Spleen (tissue), 11 donors: ENCODE data around the gene PAFAH2. TPM values are rescaled to one million over a fixed set of nuclear protein-coding genes. Genes with fewer than 3 reads are reported as not detected.

Source experiments
- DNase-seq: peaks from one replicate; pipeline ENCODE4 v3.0.0-alpha.2; 2020
- H3K27ac ChIP-seq, 8 donors: fragments of 200-600 bp; sonication (generic) in 7 of 8; 1 replicate in 4 of 8; 2 replicates in 4 of 8; pipeline versions ENCODE4 v1.5.0 to v1.8.0; 2016 to 2021; ENCODE audit warnings: inconsistent platforms in 4 of 8, mild to moderate bottlenecking in 4 of 8, moderate library complexity in 1 of 8
- H3K27me3 ChIP-seq, 7 donors: fragments of 200-600 bp; sonication (generic) in 6 of 7; replicated peaks in 1 of 7; 1 replicate in 4 of 7; 2 replicates in 3 of 7; pipeline versions ENCODE4 v1.5.0 to v1.8.0; 2016 to 2021; ENCODE audit warnings: inconsistent platforms in 3 of 7, mild to moderate bottlenecking in 1 of 7
- H3K36me3 ChIP-seq, 6 donors: fragments of 200-600 bp; sonication (generic) in 5 of 6; 1 replicate in 4 of 6; 2 replicates in 2 of 6; pipeline versions ENCODE4 v1.5.0 to v1.8.0; 2016 to 2021; ENCODE audit warnings: inconsistent platforms in 2 of 6
- H3K4me1 ChIP-seq, 6 donors: fragments of 200-600 bp; sonication (generic) in 5 of 6; 1 replicate in 3 of 6; 2 replicates in 3 of 6; pipeline versions ENCODE4 v1.5.0 to v1.8.0; 2016 to 2021; ENCODE audit warnings: inconsistent platforms in 3 of 6
- H3K4me3 ChIP-seq, 8 donors: fragments of 200-600 bp; sonication (generic) in 7 of 8; 1 replicate in 4 of 8; 2 replicates in 4 of 8; pipeline versions ENCODE4 v1.5.0 to v1.8.0; 2016 to 2021; ENCODE audit warnings: inconsistent platforms in 4 of 8, mild to moderate bottlenecking in 4 of 8, moderate library complexity in 2 of 8
- H3K9me3 ChIP-seq, 8 donors: fragments of 200-600 bp; sonication (generic) in 7 of 8; 1 replicate in 4 of 8; 2 replicates in 4 of 8; pipeline versions ENCODE4 v1.5.0 to v1.8.0; 2016 to 2021; ENCODE audit warnings: inconsistent platforms in 4 of 8
- POLR2A ChIP-seq, 3 donors: fragments of 450-650 bp; IDR thresholded peaks; one replicate each; pipeline ENCODE4 v1.5.1; 2017; ENCODE audit warnings: antibody characterized with exemption in 3 of 3, mild to moderate bottlenecking in 1 of 3
- POLR2AphosphoS5 ChIP-seq, 3 donors: sonication (generic); formaldehyde crosslinking; IDR thresholded peaks; one replicate each; pipeline ENCODE4 v1.5.1; 2017; ENCODE audit warnings: antibody characterized with exemption in 3 of 3
- WGBS, 5 donors: extraction: QIAGEN DNeasy Blood & Tissue Kit in 3 of 5; methylation state at CpG; one replicate each; pipeline versions ENCODE4 v1.1.5 to v1.1.7; 2013 to 2018; 5-methylcytosine and 5-hydroxymethylcytosine counted together
- intact Hi-C: fragments of 100-400 bp; cut with DNase I; formaldehyde crosslinking; loops from one replicate; pipeline ENCODE4 v1.15.0; 2023; ENCODE audit warnings: low total_unique reads
- polyA plus RNA-seq, 3 donors: library from polyadenylated mRNA; stranded (reverse); fragments of 200-250 nt; gene quantifications; one replicate each; pipeline ENCODE4 v1.2.1, GENCODE V29; 2013
- total RNA-seq, 7 donors: library from RNA; depleted of rRNA in 3 of 7; stranded (reverse); fragments of >200 nt in 3 of 7; fragmentation: NEBNext Ultra II Directional in 4 of 7; extraction: Animal tissue kit (Norgen Biotek cat#: 25700) in 4 of 7; gene quantifications; one replicate each; pipeline versions ENCODE4 v1.1.0 to v1.2.1, GENCODE V29; 2016 to 2021
- TF ChIP-seq, protein P1 (sequence below), 11 experiments: fragments of 200-600 bp in 7 of 11; fragments of 450-650 bp in 4 of 11; sonication (generic) in 4 of 11; IDR thresholded peaks in 8 of 11; conservative IDR thresholded peaks in 3 of 11; 1 replicate in 7 of 11; 2 replicates in 4 of 11; pipeline versions ENCODE4 v1.4.0 to v1.8.0; 2016 to 2021; ENCODE audit warnings: antibody characterized with exemption in 11 of 11, inconsistent platforms in 4 of 11, mild to moderate bottlenecking in 1 of 11
- donor health status: healthy with polysubstance abuse.
- donor health status: DM: no; HTN: no; CAD: no; lungs with moderate emphysema.
- donor health status: DM: no; HTN: no; CAD: no.
- donor health status: Bipolar disorder and iron deficiency.
- donor health status: healthy.
- donor health status: DM: no; HTN: no; CAD: no.
- donor health status: DM: yes; HTN: yes; CAD: no.

PAFAH2 gene
- total and polyA plus RNA-seq, 10 donors, result 3.9 to 19.7 (median 13.6) TPM

- Histone ChIP-seq H3K27ac (peak overlapping the region; percentile 80 to 92 (median 86)), H3K4me1 (peaks cover 6 to 22% (median 15%) of the 10 kb centered on the region in 6 donors), H3K27me3 (peaks cover 0 to 28% (median 0%) of the 10 kb centered on the region in 7 donors), H3K4me3 (peak overlapping the region; percentile 69 to 97 (median 84)), H3K9me3 (no peaks in the 10 kb centered on the region), H3K36me3 (no peaks in the 10 kb centered on the region)
- 0 to 1% (median 0%) methylated on average over 8 to 60 of the region's 60 CpGs for WGBS, 5 donors
- DNase-seq, result peak; percentile 99
- TF ChIP-seq, protein P1, sequence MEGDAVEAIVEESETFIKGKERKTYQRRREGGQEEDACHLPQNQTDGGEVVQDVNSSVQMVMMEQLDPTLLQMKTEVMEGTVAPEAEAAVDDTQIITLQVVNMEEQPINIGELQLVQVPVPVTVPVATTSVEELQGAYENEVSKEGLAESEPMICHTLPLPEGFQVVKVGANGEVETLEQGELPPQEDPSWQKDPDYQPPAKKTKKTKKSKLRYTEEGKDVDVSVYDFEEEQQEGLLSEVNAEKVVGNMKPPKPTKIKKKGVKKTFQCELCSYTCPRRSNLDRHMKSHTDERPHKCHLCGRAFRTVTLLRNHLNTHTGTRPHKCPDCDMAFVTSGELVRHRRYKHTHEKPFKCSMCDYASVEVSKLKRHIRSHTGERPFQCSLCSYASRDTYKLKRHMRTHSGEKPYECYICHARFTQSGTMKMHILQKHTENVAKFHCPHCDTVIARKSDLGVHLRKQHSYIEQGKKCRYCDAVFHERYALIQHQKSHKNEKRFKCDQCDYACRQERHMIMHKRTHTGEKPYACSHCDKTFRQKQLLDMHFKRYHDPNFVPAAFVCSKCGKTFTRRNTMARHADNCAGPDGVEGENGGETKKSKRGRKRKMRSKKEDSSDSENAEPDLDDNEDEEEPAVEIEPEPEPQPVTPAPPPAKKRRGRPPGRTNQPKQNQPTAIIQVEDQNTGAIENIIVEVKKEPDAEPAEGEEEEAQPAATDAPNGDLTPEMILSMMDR (IDR thresholded peaks at IDR 0.05 in 8 of 11, conservative IDR thresholded peaks at IDR 0.05 in 3 of 11), result no peak
- TF ChIP-seq POLR2AphosphoS5 (IDR thresholded peaks at IDR 0.05) (peak; percentile 86 to 94 (median 89)), POLR2A (IDR thresholded peaks at IDR 0.05) (peak in 2 of 3 donors; percentile 58 to 74)
- intact Hi-C loops, result loop anchor here (10.0 kb wide), 1 partner anchor 109 kb away; no protein-coding TSS in a partner anchor
Observed at GRCh38 chr1:26035203-26035958, 37.5 kb upstream of the PAFAH2 start.

- H3K27me3 ChIP-seq, result peaks cover 0 to 28% (median 0%) of the 10 kb centered on the region in 7 donors
- WGBS, 5 donors, result 21 to 25% (median 22%) methylated on average over 12 to 15 of the region's 15 CpGs
- no peak for DNase-seq
- H3K4me3 ChIP-seq, result peak overlapping the region; percentile 69 to 97 (median 84)
- H3K36me3 ChIP-seq, result no peaks in the 10 kb centered on the region
- H3K4me1 ChIP-seq, result peaks cover 6 to 22% (median 15%) of the 10 kb centered on the region in 6 donors
- TF ChIP-seq, protein P1 (IDR thresholded peaks at IDR 0.05 in 8 of 11, conservative IDR thresholded peaks at IDR 0.05 in 3 of 11), result no peak
- TF ChIP-seq POLR2A (IDR thresholded peaks at IDR 0.05), result no peak
- no peak for TF ChIP-seq POLR2AphosphoS5 (IDR thresholded peaks at IDR 0.05)
- peak overlapping the region in 6 of 8 donors; percentile 80 to 92 (median 87) for H3K27ac ChIP-seq
- no peaks in the 10 kb centered on the region for H3K9me3 ChIP-seq
- intact Hi-C loops, result loop anchor here (10.0 kb wide), 1 partner anchor 110 kb away; no protein-coding TSS in a partner anchor
Observed at GRCh38 chr1:26034504-26035202, 36.8 kb upstream of the PAFAH2 start.

GRCh38 chr1:26032656-26033357 lies 34.9 kb upstream of the PAFAH2 start:
- intact Hi-C loops, result loop anchor here (10.0 kb wide), 1 partner anchor 112 kb away; no protein-coding TSS in a partner anchor
- Histone ChIP-seq H3K27ac (no peak overlapping the region), H3K36me3 (no peaks in the 10 kb centered on the region), H3K4me1 (peaks cover 6 to 28% (median 15%) of the 10 kb centered on the region in 6 donors), H3K4me3 (no peak overlapping the region), H3K9me3 (no peaks in the 10 kb centered on the region), H3K27me3 (peaks cover 0 to 28% (median 0%) of the 10 kb centered on the region in 7 donors)
- WGBS, 5 donors, result 62 to 82% (median 80%) methylated on average over 9 to 12 of the region's 12 CpGs
- no peak for DNase-seq
- TF ChIP-seq, protein P1 (IDR thresholded peaks at IDR 0.05 in 8 of 11, conservative IDR thresholded peaks at IDR 0.05 in 3 of 11), result no peak
- no peak for TF ChIP-seq POLR2AphosphoS5 (IDR thresholded peaks at IDR 0.05)
- TF ChIP-seq POLR2A (IDR thresholded peaks at IDR 0.05), result no peak
